GM19467 (cell line): ENCODE data around the gene NFATC1.
"Not testable (repeated sequence)": the region's sequence is repeated elsewhere in the genome, so short reads cannot be mapped to it uniquely, and the experiment has no call there.

Source experiments
- ATAC-seq: cut with Tn5 transposase; IDR thresholded peaks from one replicate; pipeline ENCODE4 v1.9.1; 2021; ENCODE audit warnings: mild to moderate bottlenecking, moderate library complexity; ENCODE audit not compliant: unreplicated experiment

The NFATC1 gene

GRCh38 chr18:79374408-79375171, 21.1 kb upstream of the NFATC1 start:
- ATAC-seq, result peak; percentile 80

- ATAC-seq, result no peak
These were observed 20.1 kb upstream of the NFATC1 start for GRCh38 chr18:79375441-79376154.

- ATAC-seq, result not testable (repeated sequence)
These were observed 19.1 kb upstream of the NFATC1 start for GRCh38 chr18:79376661-79377060.

- no peak for ATAC-seq
These were observed 18.4 kb upstream of the NFATC1 start for GRCh38 chr18:79377187-79377891.

GRCh38 chr18:79378536-79379250, 17.0 kb upstream of the NFATC1 start:
- peak; percentile 47 for ATAC-seq

- ATAC-seq, result no peak
These were observed 16.4 kb upstream of the NFATC1 start for GRCh38 chr18:79379251-79379905.

GRCh38 chr18:79379931-79380815, 15.6 kb upstream of the NFATC1 start:
- no peak for ATAC-seq

- peak; percentile 55 for ATAC-seq
These were observed 14.6 kb upstream of the NFATC1 start for GRCh38 chr18:79380816-79381806.

- ATAC-seq, result no peak
These were observed 13.9 kb upstream of the NFATC1 start for GRCh38 chr18:79381811-79382311.

- ATAC-seq, result no peak
These were observed 12.9 kb upstream of the NFATC1 start for GRCh38 chr18:79382681-79383387.

- ATAC-seq, result no peak
These were observed 12.2 kb upstream of the NFATC1 start for GRCh38 chr18:79383388-79384056.

GRCh38 chr18:79384151-79384807, 11.5 kb upstream of the NFATC1 start:
- ATAC-seq, result no peak

- ATAC-seq, result no peak
These were observed 10.9 kb upstream of the NFATC1 start for GRCh38 chr18:79384834-79385233.

- no peak for ATAC-seq
These were observed 10.4 kb upstream of the NFATC1 start for GRCh38 chr18:79385326-79385707.

- no peak for ATAC-seq
These were observed 9.9 kb upstream of the NFATC1 start for GRCh38 chr18:79385708-79386341.

- ATAC-seq, result no peak
These were observed 9.2 kb upstream of the NFATC1 start for GRCh38 chr18:79386547-79386946.
